ENCODE results near the gene GRK3.

Gene GRK3

GRCh38 chr22:25669253-25670069 is 105.0 kb downstream of the GRK3 start:
- DNase-seq = no peak

GRCh38 chr22:25670070-25670461 is 105.6 kb downstream of the GRK3 start:
- DNase-seq = no peak

DNA sequence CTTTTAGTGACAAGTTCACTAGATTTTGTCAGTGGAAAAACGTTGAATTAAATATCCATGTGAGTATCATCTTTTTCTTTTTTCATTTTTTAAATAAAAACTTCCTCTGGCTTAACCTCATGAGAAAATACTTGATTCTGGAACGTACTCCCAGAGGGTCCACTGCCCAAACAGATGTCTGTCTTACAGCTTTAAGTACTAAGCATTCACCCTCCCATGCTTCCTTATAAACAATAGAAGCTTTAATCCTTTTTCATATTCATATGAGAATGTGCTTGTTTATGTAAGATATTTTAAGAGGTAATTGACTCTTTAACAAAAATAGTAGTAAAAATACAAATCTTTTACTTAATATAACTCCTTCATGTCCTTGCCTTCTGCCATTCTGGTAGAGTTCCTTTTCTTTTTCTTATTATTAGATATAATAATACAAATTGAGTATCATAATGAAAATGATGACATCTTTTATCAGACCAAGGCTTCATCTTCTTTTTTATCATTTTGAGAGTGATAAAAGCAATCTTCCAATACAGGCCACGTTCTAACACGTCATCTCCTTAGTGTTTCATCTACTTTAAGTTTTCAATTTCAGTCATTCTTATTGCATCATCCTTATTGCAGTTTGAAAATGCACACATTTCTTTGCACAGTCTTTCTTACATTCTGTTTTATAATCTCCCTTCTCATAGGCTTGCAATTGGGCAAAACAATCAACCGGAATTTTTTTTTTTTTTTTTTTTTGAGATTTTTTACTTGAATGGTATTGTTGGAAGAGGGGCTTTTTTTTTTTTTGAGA is 108.0 kb downstream of the GRK3 start:
- no peak for DNase-seq

DNA sequence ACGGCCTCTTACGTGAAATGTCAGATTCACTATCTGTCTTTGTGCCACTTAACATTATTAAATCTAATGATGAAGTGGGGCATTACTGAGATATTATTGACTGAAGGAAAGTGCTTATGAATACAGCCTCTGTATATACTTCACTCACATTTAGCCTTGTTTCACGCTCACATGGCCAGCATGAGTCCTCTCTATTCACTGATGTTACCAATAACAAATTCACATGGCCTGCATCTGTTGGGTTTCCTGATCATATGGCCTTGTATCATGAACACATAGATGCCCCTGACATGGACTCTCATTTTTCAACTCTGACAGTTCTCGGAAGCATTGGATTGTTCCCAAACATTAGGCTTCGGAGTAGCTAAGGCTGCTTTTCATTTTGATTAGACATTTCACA is 109.2 kb downstream of the GRK3 start:
- DNase-seq = no peak

DNA sequence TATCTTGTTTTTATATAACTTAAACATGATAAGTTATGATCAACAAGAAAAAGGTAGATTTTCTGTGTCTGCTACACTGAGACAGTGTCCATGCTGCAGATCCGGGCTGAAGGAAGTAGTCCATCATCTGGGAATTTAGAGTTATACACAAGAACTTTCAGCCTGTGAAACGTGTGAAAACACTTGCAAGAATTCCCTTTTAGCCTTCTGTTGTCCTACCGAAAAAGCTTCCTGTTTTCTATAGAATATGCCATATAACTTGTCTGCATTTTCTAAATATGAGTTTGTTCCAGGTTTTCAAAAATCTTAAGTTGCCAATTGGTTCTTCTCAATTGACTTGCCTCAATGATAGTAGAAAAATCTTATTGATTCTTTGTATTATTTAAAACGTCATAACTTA is 113.2 kb downstream of the GRK3 start:
- DNase-seq = no peak

- DNase-seq = no peak
Observed at GRCh38 chr22:25680051-25680450, 115.6 kb downstream of the GRK3 start.

DNA sequence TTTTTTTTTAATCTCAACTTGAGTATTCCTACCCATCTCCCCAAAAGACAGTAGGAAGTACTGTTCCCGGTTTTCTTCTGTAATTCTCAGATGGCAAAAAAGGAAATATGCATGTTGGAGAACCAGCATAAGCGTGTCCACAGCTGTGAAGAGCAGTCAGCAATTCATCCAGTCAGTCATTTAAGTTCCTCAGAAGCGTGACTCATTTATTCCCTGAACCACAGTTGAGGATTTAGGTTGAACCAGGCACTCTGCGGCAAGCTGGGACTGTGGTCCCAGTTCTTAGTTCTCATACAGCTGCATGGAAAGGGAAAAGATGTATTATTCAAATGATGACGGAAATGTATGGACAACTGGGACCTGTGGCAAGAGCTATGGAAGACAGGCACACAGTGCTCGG is 116.5 kb downstream of the GRK3 start:
- DNase-seq = no peak

DNA sequence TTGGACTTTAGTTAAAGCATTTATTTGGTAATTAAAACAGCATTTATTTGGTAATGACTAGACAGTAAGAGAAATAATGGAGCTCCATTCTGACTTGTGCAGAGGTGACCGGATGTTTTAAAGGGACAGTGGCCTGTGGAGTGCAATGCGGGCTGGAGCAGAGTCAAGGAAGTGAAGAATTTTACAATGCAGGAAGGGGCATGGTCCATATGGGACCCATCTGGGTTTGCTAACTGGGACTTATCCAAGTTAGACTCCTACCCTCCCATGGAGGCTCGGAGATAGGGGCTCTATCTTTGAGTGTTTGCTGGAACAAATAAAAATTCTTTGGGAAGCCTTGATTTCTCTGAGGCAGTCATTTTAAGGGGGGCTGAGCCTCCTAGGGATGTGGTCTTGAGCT is 117.6 kb downstream of the GRK3 start:
- DNase-seq = no peak

- DNase-seq = no peak
Observed at GRCh38 chr22:25688627-25689026, 124.2 kb downstream of the GRK3 start.

DNA sequence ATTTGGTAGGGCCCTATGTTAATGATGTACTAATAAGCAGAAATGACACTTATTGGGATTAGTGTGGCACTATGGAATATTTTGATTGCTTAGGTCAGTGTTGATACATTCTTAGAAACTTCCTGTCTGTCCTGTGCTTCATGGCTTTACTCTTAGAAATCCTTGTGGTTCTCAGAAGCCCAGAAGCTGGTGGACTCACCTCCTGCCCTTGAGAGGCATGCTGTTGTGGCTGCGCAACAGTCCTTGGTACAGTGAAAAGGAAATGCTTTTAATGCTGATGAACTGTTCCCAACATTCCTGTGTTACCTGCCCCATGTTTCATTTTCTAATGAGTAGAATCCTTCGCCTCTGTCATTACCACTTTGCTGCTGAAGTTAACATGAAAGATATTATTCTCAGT is 125.2 kb downstream of the GRK3 start:
- DNase-seq = no peak

GRCh38 chr22:25690798-25691197 is 126.3 kb downstream of the GRK3 start:
- no peak for DNase-seq

DNA sequence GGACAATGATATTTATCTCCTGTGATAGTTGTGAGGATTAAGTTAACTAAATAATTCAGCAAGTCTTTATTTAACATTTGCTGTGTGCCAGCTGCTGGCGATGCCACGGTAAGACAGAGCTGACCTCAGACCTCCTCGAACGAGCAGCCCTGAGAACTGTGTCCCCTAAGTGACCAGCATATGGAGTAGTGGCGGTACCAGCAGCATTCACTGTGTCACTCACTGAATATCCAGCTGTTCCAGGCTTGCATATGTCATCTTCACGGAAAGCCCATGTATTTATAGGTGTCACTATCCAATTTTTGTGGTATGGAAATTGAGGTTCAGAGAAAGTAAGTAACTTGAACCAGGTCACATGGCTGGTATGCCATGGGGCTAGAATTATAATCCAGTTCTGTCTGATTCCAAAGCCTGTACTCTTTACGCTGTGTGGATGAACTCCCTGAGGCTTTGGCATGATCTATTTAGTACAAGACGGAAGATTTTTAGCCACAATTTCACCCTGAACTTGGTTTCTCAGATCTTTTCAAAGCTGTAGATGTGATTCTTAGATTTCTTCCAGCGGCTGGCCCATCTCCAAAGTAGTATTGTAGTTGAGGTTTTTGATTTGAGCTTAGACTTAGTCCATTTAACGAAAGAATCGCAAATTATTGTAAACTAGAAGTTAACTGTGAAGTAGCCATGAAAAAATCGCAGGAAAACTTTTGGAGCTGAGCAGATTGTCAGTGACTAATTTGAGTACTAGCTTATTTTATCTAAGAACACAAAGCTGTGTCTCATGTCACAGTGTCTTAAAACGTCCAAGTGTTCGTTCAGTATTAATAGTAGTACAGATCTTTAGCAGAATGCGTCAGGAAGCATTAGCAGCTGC is 128.2 kb downstream of the GRK3 start:
- DNase-seq = no peak

DNA sequence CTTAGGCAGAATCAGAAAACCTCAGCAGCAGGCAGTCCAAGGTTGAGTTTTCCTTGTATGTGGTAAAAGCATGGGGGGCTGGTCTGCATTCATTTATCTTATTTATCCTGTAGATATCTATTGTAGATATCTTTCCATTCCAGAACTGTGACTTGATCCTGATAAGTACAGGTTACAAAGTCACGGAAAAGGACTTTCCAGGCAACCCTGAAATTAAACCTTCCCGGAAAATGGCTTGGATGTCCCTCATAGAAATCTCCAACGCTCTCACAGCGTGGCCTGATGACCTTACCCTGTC is 128.7 kb downstream of the GRK3 start:
- DNase-seq = no peak

DNA sequence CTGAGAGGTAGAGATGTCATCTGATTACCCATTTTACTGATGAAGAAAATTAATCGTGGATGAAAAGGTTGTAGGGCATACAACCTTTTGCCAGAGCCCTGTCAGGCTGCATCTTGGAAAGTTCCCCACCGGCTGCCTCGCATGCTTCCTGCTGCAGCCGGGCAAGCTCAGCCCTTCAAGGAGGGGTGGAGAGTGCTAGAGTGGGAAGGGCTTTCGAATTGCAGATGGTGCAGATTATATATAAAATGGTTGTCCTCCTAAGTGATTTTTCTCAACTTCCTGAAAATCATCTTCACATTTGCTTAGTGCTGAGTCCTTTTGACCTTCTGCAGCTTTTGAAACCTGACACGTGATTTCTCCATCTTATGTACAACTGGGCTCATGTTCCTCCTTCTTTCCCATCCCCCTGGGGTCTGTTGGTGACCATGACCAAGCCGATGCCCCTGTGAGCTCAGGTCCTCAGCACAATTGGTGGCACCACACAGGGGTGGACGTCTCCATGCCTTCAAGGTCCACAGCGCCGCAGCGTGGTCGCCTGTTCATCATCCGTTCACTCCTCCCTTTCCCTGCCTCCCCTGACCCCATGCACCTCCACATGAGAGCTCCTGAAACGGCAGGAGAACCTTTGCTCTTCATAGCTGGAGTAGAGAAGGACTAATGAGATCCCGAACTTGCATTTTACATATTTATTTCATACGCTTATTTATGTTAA is 129.9 kb downstream of the GRK3 start:
- no peak for DNase-seq

DNA sequence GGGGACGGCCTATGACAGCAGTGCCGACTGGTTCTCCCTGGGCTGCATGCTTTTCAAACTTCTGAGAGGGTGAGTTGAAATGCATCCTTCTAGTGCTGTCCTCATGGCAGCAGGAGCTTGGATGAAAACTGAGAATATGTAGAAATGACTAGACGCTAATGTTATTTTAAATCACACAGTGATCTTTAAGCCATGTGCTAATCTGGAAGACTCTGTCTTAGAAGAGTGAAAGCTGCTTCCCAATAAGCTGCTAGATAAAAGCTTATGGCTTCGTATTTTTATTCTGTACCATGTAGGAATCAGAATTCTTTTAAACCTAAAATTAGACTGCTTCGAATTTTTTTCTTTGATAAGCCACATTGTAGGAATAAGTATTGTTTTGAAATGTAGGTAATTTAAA is 130.7 kb downstream of the GRK3 start:
- no peak for DNase-seq

- DNase-seq = no peak
Observed at GRCh38 chr22:25696763-25697162, 132.3 kb downstream of the GRK3 start.

DNA sequence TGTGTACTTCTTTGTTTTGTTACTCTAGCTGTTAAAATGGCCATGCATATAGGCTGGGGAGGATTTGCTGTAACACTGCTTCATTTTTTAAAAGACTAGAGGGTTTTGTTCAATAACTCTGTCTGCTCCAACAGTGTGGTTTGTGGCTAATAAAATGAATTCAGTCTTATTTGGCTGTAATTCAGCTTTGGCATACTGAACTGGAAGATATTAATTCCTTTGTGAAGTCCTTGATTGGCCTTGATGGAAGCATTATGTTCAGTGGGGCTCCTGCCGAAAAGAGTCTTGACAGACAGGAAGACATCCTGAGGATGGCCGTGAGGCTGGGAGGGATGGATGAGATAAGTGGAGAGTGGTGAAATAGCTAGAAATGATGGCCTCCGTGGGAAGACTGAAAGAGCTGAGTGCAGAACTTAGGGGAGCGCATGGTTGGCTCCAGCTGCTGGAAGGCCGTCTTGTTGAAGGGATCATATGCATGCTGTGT is 132.7 kb downstream of the GRK3 start:
- DNase-seq = no peak

DNA sequence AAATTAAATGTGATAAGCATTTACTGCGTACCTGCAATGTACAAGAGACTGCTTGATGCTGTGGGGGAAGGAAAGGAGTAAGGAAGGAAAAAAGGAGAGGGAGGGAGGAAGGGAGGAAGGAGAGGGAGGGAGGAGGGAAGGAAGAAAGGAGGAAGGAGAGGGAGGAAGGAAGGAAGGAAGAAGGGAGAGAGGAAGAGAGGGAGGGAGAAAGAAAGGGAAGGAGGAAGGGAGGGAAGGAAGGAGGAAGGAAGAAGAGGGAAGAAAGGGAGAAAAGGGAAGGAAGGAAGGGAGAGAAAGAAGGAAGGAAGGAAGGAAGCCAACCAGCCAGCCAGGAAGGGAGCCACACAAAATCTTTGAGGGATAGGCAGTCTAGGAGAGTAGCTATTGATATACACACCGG is 133.5 kb downstream of the GRK3 start:
- DNase-seq = no peak

DNA sequence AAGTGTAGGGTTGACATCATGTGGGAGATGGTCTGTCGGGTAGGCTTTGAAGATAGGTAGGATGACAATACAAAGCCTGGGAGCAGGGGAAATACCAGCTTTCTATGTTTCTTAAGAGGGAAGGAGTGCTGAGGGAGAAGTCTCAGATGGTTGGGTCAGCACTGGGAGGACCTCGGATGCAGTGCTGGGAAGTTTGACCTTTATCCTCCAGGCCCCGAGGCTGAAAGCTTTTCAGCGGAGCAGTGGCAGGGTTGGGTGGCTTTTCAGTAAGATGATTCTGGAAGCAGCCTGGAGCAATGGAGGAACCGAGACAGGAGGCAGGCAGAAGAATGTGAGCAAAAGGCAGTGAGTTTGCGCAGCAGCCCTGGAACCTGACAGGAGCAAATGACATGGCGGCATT is 134.0 kb downstream of the GRK3 start:
- no peak for DNase-seq

GRCh38 chr22:25698978-25699377 is 134.5 kb downstream of the GRK3 start:
- no peak for DNase-seq

DNA sequence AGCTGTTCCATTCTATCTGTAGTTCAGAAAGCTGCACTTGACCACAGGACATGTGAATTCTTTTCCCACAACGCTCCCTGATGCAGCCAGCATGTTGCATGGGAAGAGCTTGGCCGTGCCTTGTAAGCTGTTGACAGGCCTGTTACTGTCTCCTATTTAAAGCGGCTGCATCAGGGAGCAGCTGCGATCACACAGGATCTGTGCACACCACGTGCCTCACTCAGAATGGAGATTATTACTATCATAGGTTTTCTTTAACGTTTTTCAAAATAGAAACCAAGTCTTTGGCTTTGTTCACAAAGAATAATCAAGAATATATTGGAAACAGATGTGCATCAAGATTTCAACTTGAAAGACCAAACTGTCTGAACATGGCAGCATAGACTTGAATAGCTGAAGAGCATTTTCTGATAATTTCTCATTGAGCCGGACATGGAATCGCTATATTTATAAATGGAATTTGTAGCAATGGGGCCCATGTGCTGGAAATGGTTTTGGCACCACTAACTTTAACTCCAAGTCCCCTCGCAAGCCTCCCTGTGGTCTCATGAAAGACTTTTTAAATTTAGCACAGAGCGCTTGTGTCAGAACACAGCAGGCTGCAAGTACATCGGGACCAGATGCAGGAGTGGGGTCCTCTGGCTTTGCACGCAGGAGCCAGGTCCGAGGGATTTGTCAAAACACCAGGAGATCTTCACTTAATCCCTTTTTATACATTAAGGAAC is 136.7 kb downstream of the GRK3 start:
- no peak for DNase-seq

DNA sequence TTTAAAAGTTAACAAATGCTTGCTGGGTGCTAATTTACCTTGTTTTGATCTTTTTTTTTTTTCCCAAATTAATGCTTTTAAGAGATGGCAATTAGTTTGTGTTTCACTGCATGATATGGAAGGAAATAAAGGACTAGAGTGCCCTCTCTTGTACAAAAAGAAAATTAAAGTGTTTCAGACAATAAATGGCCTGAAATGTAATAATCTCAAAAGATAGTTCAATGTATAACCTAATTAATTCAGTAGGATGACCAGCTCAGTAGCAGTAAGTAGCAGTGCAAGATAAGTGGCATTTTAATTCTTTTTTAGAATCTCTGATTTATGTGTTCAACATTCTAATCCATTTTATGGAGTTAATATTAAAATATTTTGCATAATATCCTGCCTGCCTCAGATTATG is 137.6 kb downstream of the GRK3 start:
- DNase-seq = peak; percentile 2

Data from HCEC 1CT (cell line).